ENCODE data around the gene FBRSL1.
A peak's percentile ranks its signal among the peaks of the same experiment; 100 is the strongest.

Gene FBRSL1

GRCh38 chr12:132483208-132483607 lies 6.7 kb upstream of the FBRSL1 start:
- no peak for DNase-seq (ENCODE audit: low read depth in 2 of 2)

- DNase-seq (ENCODE audit: low read depth in 2 of 2): no peak
Observed at GRCh38 chr12:132483612-132484011, 6.3 kb upstream of the FBRSL1 start.

- no peak for DNase-seq (ENCODE audit: low read depth in 2 of 2)
Observed at GRCh38 chr12:132484183-132484890, 5.6 kb upstream of the FBRSL1 start.

DNA sequence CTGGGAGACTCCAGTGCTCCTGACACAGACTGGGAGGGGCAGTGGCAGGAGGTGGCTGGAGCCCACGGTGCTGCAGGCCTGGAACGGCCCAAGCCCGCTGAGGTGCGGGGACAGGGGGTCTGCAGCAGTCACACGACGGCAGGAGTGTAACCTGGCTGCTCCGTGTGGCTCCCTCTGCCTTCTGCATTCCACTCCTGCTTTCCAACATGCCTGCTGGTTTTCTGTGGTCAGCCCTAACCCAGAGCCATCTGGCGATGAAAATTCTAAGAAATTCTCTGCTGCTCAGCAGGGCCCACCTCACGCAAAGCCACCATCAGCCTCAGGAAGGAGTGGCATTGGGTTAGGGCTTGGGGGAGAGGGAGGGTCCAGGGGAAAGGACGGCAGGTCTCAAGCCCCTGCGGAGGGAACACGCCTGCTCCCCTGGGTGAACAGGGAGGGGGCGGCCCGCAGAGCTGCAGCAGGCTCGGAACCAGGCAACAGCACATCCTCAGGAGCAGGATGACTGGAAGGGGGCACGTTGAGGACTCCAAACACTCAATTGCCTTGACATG lies 5.0 kb upstream of the FBRSL1 start:
- no peak for DNase-seq (ENCODE audit: low read depth in 2 of 2)

DNA sequence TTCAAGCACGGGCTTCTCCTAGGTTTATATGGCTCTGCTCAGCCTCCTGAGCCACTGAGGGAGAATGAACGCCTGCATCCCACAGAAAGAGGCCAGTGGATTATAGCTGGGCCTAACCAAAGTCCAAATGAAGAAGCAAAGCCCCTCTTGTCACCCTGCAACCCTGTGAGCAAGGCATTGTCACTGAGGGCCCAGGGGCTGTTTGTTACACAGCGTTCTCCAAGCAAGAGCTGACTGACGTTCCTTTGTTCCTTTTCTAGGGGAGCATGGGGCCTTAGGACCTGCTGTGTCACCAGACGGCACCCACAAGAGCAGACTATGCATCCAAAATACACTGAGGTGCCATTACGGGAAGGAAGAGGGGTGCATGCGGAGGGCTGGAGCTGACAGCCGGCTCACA lies 4.3 kb upstream of the FBRSL1 start:
- DNase-seq (ENCODE audit: low read depth in 2 of 2): no peak

GRCh38 chr12:132486168-132486567 lies 3.8 kb upstream of the FBRSL1 start:
- DNase-seq (ENCODE audit: low read depth in 2 of 2): no peak

GRCh38 chr12:132486576-132486975 lies 3.4 kb upstream of the FBRSL1 start:
- DNase-seq (ENCODE audit: low read depth in 2 of 2): no peak

GRCh38 chr12:132487311-132487741 lies 2.6 kb upstream of the FBRSL1 start:
- DNase-seq (ENCODE audit: low read depth in 2 of 2): no peak

GRCh38 chr12:132488127-132489077 lies 1.5 kb upstream of the FBRSL1 start:
- DNase-seq (ENCODE audit: low read depth in 2 of 2): peak in 1 of 2 donors; percentile 34

DNA sequence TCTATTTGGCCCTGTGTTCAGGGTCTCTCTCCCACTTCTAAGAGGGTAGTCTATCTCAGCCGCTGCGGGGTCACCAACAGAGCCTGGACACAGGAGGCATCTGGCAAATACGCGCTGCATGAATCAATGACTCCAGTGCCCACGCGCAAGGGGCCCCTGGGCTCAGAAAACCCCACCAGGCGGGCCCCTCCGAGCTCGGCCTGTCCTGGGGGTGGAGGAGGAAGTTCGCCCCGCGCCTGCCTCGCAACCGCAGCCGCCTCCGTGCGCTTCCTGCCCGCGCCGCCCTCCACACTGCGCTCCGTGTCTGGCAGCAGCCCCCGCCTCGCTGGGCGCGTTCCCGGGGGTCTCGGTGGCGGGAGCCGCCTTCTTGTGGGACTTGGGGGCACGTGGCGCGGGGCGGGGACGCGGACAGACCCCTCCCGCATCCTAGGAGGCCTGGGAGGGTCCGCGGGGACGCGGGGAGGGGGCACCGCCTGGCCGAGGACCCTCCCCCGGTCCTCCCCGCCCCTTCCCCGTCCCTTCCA lies 811 bp upstream of the FBRSL1 start:
- peak; percentile 47 to 77 for DNase-seq (ENCODE audit: low read depth in 2 of 2)

GRCh38 chr12:132490422-132491137 lies 629 bp downstream of the FBRSL1 start:
- DNase-seq (ENCODE audit: low read depth in 2 of 2): no peak

DNA sequence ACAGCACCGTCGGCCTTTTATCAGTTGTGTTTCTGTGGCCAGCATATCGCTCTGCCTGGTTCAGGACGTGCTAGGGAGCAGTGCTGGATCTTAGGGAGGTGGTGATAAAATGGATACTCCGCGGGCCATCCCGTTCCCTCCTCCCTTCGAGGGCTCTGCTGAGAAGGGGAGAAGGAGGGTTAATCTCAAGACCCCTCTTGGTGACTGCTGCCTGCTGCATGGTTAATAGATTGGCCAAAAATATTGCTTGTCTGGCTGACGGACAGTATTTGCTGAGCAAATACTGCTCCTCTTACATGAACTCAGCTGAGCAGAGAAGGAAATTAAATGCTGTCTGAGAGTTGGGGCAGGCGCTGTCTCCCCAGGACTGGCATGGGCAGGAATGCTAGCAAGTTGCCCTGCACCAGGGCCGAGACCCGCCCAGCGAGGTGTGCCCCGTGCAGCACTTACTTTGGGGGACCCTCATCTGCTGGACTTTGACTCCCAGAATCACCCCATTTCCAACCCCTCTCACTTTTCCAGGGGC lies 1.2 kb downstream of the FBRSL1 start:
- DNase-seq (ENCODE audit: low read depth in 2 of 2): no peak

DNA sequence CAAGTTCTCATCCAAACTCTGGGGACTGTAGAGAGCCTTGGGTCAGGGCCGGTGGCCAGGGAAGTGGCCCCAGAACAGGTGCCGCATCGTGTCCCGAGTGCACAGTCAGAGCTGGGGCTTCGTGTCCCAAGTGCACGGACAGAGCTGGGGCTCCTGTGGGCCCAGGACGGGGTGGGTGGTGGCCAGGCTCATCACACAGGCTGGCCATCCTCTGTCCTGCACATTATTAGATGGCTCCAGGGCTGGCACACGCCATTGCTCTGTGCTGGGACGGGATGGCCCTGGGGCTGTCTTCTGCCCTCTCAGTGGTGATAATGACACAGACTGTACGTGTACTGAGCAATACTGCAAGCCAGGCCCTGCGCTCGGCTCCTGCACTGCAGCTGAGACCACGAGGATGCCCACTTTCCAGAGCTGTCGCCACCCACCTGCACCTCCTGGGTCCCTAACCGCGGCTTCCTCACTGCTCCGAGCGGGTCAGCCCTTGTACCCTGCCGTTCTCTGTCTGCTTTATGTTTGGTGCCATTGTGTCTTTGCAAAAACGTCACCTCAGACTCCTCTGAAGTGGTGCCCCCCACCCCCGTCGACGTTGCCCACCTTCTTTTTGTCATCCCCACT lies 1.9 kb downstream of the FBRSL1 start:
- DNase-seq (ENCODE audit: low read depth in 2 of 2): no peak

DNA sequence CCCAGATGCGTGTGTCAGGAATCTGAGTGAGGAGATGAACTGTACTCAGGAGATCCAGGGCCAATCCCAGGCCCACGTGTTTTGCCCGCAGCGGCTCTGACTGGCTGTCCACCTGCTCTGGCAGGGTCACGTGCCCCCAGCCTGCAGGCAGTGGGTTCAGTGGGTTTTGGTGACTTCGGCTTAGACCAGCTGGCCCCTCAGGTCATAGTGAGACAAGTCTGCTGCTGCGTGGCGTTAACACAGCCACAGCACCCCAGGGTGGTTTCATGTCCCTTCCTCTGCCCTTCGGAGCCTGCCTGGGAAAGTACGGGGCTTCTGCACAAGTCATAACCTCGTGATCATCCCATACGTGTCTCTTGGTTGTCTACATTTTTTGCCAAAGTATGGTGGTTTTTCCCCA lies 2.6 kb downstream of the FBRSL1 start:
- DNase-seq (ENCODE audit: low read depth in 2 of 2): no peak

- no peak for DNase-seq (ENCODE audit: low read depth in 2 of 2)
Observed at GRCh38 chr12:132492951-132493350, 3.0 kb downstream of the FBRSL1 start.

DNA sequence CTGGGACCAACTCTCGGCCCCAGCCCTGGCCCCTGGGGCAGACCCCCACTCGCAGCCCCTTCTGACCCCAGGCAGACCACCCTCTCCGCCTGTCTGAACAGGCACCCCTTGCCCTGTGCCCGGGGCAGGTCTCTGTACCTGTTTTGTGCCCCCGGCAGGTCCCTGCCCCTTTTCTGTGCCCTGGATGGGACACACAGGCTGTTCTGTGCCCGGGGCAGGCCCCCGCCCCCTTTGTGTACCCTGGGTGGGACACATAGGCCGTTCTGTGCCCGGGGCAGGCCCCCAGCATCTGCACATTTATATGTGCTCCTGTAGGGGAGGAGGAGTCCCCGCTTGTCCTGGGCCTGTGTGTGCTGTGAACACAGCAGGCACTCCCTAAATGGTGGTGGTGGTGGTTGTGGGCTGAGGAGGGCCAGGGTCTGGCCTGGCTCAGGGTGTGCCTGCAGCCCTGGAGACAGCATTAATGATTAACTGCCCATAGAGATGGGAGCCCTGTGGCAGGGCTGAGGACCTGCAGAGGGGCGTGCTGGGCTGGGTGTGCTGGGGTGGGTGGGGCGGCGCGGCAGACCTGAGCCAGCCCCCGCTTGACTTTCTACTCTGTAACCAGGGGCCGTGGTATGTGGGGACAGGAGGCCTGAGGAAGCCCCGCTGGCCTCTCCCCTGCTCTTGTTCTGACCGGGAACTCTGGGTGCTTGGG lies 3.7 kb downstream of the FBRSL1 start:
- no peak for DNase-seq (ENCODE audit: low read depth in 2 of 2)

DNA sequence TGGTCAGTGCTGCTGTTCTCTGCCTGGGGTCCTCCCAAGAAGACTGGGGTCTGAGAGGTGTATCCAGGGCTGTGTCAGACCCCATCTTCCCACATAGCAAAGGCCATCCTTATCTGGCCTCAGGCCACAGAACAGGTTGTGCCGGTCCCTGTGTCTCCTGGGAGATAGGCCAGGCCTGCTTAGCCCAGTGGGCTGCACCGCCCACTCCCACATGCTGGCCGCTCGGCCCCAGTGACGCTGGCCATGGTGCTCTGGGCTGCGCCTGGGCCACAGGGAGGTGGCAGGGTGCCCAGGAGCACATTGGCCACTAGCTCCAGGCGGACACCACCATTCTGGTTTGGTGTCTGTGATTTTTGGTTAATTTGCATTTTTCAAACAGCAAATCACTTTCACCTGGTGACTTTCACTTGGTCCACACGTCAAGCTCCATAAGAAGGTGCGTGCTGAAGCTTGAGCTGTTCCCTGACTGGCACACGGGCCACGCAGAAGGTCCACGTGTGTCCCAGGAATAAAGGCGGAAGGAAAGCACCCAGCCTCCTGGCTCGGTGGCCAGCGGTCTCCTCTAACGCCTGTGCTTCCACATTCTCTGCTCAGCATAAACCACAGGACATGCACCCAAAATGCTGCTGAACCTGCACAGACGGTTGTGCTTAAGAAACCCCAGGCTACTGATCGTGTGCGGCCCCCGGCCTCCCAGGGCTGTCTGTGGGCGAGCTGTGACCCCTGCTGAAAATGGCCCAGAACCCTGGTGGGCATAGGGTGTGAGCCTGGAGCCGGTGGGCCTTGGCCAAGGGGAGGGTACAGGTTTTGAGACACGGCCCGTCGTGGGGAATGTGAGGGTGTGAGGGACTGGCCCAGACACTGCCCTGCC lies 4.6 kb downstream of the FBRSL1 start:
- DNase-seq (ENCODE audit: low read depth in 2 of 2): no peak

GRCh38 chr12:132495165-132495544 lies 5.2 kb downstream of the FBRSL1 start:
- no peak for DNase-seq (ENCODE audit: low read depth in 2 of 2)

DNA sequence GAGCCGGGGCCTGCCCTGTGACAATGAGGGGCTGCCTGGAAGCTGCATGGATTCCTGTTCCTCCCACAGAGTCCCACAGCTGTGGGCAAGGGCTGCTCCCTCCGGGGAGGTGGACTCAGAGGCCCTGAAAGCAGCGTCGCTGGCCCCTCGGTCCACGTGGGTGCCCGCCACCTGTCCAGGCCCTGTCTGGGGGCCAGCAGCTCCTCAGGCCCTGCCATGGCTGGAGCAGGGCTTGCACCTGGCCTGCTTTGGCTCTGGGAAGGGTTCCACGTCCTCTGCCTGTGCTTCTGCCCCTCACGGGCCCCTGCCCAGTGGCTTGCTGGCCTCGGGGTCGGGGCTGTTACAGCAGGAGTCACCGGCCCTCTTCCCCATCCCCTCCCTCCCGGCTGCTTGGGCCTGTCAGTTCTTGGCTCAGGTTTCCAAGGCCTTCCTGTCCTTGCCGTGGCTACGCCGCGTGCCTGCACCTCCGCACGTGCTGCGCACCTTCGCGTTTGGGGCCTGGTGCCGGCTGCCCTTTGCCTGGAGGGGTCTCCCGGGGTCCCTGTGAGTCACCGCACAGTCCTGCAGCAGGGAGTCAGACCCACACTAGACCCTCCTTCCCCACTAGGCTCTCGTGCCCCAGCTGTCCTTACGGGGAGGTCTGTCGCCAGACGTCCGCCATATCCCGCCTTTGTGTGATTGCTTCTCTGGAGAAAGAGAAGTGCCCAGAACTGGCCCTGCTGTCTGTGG lies 5.8 kb downstream of the FBRSL1 start:
- DNase-seq (ENCODE audit: low read depth in 2 of 2): no peak
